Naive B cell (primary cell): Measurements from ENCODE around the gene MUC6. TPM values are rescaled to one million over a fixed set of nuclear protein-coding genes. Genes with fewer than 3 reads are reported as not detected.

Experiments used
- ATAC-seq, 2 donors: fragments of 150-1000 bp; cut with Tn5 transposase; 2 replicates each; pipeline ENCODE4 v1.10.0; 2021; ENCODE audit warnings: low read depth in 2 of 2, mild to moderate bottlenecking in 2 of 2, moderate library complexity in 2 of 2
- DNase-seq: peaks from one replicate; pipeline ENCODE4 v3.0.0; 2022
- H3K27ac Mint-ChIP-seq, 6 donors: one replicate each; pipeline ENCODE4 v1.8.0; 2020 to 2022; ENCODE audit warnings: mild to moderate bottlenecking in 6 of 6, mixed read lengths in 6 of 6, moderate library complexity in 5 of 6, inconsistent platforms in 2 of 6
- H3K27me3 Mint-ChIP-seq, 3 donors: one replicate each; pipeline ENCODE4 v1.8.0; 2021 to 2022; ENCODE audit warnings: mixed read lengths in 3 of 3, mild to moderate bottlenecking in 1 of 3
- H3K36me3 Mint-ChIP-seq, 2 donors: one replicate each; pipeline ENCODE4 v1.8.0; 2020 to 2022; ENCODE audit warnings: mixed read lengths in 2 of 2, inconsistent platforms in 1 of 2, mild to moderate bottlenecking in 1 of 2
- H3K4me1 Mint-ChIP-seq, 3 donors: one replicate each; pipeline ENCODE4 v1.8.0; 2020 to 2022; ENCODE audit warnings: mixed read lengths in 3 of 3, inconsistent platforms in 1 of 3, mild to moderate bottlenecking in 1 of 3, moderate library complexity in 1 of 3
- H3K4me3 Mint-ChIP-seq, 8 donors: one replicate each; pipeline ENCODE4 v1.8.0; 2020 to 2022; ENCODE audit warnings: mild to moderate bottlenecking in 8 of 8, mixed read lengths in 8 of 8, moderate library complexity in 8 of 8, inconsistent platforms in 2 of 8
- H3K9me3 Mint-ChIP-seq, 7 donors: one replicate each; pipeline ENCODE4 v1.8.0; 2020 to 2022; ENCODE audit warnings: mixed read lengths in 7 of 7, mild to moderate bottlenecking in 5 of 7, inconsistent platforms in 2 of 7, moderate library complexity in 1 of 7
- polyA plus RNA-seq, 6 donors: library from polyadenylated mRNA; unstranded; fragments of 300-500 nt; fragmentation: Illumina TruSeq; gene quantifications; one replicate each; pipeline ENCODE4 v1.2.3, GENCODE V29; 2021; ENCODE audit warnings: low read depth in 6 of 6

Gene MUC6
- polyA plus RNA-seq, 6 donors from 2014 or later, result 0.04 TPM; not detected in 5

- no peaks in the 10 kb centered on the region for H3K27me3 Mint-ChIP-seq
- H3K9me3 Mint-ChIP-seq, result peaks cover 0 to 3% (median 0%) of the 10 kb centered on the region in 7 donors
- no peak overlapping the region for H3K4me3 Mint-ChIP-seq
- H3K36me3 Mint-ChIP-seq, result peaks cover 0 to 20% of the 10 kb centered on the region in 2 donors
- ATAC-seq, result no peak
- peak overlapping the region in 1 of 6 donors; percentile 77 for H3K27ac Mint-ChIP-seq
- H3K4me1 Mint-ChIP-seq, result peaks cover 8 to 19% (median 13%) of the 10 kb centered on the region in 3 donors
- DNase-seq, result no peak
Measured at GRCh38 chr11:991711-992307, 44.7 kb downstream of the MUC6 start.

GRCh38 chr11:991034-991433 lies 45.5 kb downstream of the MUC6 start:
- Mint-ChIP-seq H3K36me3 (peaks cover 0 to 13% of the 10 kb centered on the region in 2 donors), H3K27me3 (no peaks in the 10 kb centered on the region), H3K4me3 (no peak overlapping the region), H3K4me1 (peaks cover 3 to 15% (median 12%) of the 10 kb centered on the region in 3 donors), H3K9me3 (peaks cover 0 to 3% (median 0%) of the 10 kb centered on the region in 7 donors), H3K27ac (peak overlapping the region in 2 of 6 donors; percentile 77 to 82)
- DNase-seq, result no peak
- ATAC-seq, result no peak

- H3K36me3 Mint-ChIP-seq, result peaks cover 0 to 4% of the 10 kb centered on the region in 2 donors
- H3K9me3 Mint-ChIP-seq, result no peaks in the 10 kb centered on the region
- no peak overlapping the region for H3K27ac Mint-ChIP-seq
- ATAC-seq (no peak), DNase-seq (no peak)
- H3K27me3 Mint-ChIP-seq, result no peaks in the 10 kb centered on the region
- peaks cover 0 to 8% (median 3%) of the 10 kb centered on the region in 3 donors for H3K4me1 Mint-ChIP-seq
- no peak overlapping the region for H3K4me3 Mint-ChIP-seq
Measured at GRCh38 chr11:990101-990500, 46.4 kb downstream of the MUC6 start.

GRCh38 chr11:987671-988070 lies 48.8 kb downstream of the MUC6 start:
- peaks cover 0 to 5% (median 0%) of the 10 kb centered on the region in 3 donors for H3K4me1 Mint-ChIP-seq
- H3K27me3 Mint-ChIP-seq, result no peaks in the 10 kb centered on the region
- no peaks in the 10 kb centered on the region for H3K36me3 Mint-ChIP-seq
- no peaks in the 10 kb centered on the region for H3K9me3 Mint-ChIP-seq
- no peak overlapping the region for H3K4me3 Mint-ChIP-seq
- no peak overlapping the region for H3K27ac Mint-ChIP-seq
- ATAC-seq (no peak), DNase-seq (no peak)

GRCh38 chr11:986952-987305 lies 49.6 kb downstream of the MUC6 start:
- Mint-ChIP-seq H3K4me3 (no peak overlapping the region), H3K4me1 (peaks cover 0 to 5% (median 0%) of the 10 kb centered on the region in 3 donors), H3K9me3 (no peaks in the 10 kb centered on the region), H3K36me3 (no peaks in the 10 kb centered on the region), H3K27me3 (no peaks in the 10 kb centered on the region), H3K27ac (no peak overlapping the region)
- no peak for ATAC-seq
- DNase-seq, result no peak

GRCh38 chr11:986270-986951 lies 50.1 kb downstream of the MUC6 start:
- Mint-ChIP-seq H3K36me3 (no peaks in the 10 kb centered on the region), H3K4me3 (no peak overlapping the region), H3K27me3 (no peaks in the 10 kb centered on the region), H3K4me1 (peaks cover 0 to 5% (median 0%) of the 10 kb centered on the region in 3 donors), H3K9me3 (no peaks in the 10 kb centered on the region), H3K27ac (no peak overlapping the region)
- DNase-seq (no peak), ATAC-seq (no peak)

GRCh38 chr11:985848-986247 lies 50.7 kb downstream of the MUC6 start:
- H3K27me3 Mint-ChIP-seq, result no peaks in the 10 kb centered on the region

GRCh38 chr11:985406-985805 lies 51.1 kb downstream of the MUC6 start:
- Mint-ChIP-seq H3K4me1 (peaks cover 0 to 2% (median 0%) of the 10 kb centered on the region in 3 donors), H3K36me3 (no peaks in the 10 kb centered on the region), H3K27me3 (no peaks in the 10 kb centered on the region), H3K4me3 (no peak overlapping the region), H3K9me3 (no peaks in the 10 kb centered on the region), H3K27ac (no peak overlapping the region)
- DNase-seq, result no peak
- no peak for ATAC-seq

More at GRCh38 chr11:985848-986247, 50.7 kb downstream of the MUC6 start:
- ATAC-seq (no peak), DNase-seq (no peak)
- no peak overlapping the region for H3K4me3 Mint-ChIP-seq
- H3K27ac Mint-ChIP-seq, result no peak overlapping the region
- H3K4me1 Mint-ChIP-seq, result peaks cover 0 to under 1% (median 0%) of the 10 kb centered on the region in 3 donors
- no peaks in the 10 kb centered on the region for H3K9me3 Mint-ChIP-seq
- H3K36me3 Mint-ChIP-seq, result no peaks in the 10 kb centered on the region

- H3K4me1 Mint-ChIP-seq, result peaks cover 0 to 2% (median 0%) of the 10 kb centered on the region in 3 donors
- H3K27me3 Mint-ChIP-seq, result no peaks in the 10 kb centered on the region
- no peaks in the 10 kb centered on the region for H3K9me3 Mint-ChIP-seq
- peak overlapping the region in 1 of 6 donors; percentile 63 for H3K27ac Mint-ChIP-seq
- DNase-seq (no peak), ATAC-seq (no peak)
- H3K4me3 Mint-ChIP-seq, result no peak overlapping the region
- no peaks in the 10 kb centered on the region for H3K36me3 Mint-ChIP-seq
Measured at GRCh38 chr11:984546-984945, 52.0 kb downstream of the MUC6 start.

- DNase-seq (no peak), ATAC-seq (no peak)
- Mint-ChIP-seq H3K4me3 (no peak overlapping the region), H3K27me3 (no peaks in the 10 kb centered on the region), H3K9me3 (no peaks in the 10 kb centered on the region), H3K36me3 (no peaks in the 10 kb centered on the region), H3K27ac (no peak overlapping the region), H3K4me1 (peaks cover 0 to 2% (median 0%) of the 10 kb centered on the region in 3 donors)
Measured at GRCh38 chr11:981764-982163, 54.8 kb downstream of the MUC6 start.

- no peak overlapping the region for H3K4me3 Mint-ChIP-seq
- H3K9me3 Mint-ChIP-seq, result no peaks in the 10 kb centered on the region
- ATAC-seq (no peak), DNase-seq (no peak)
- H3K27me3 Mint-ChIP-seq, result no peaks in the 10 kb centered on the region
- peak overlapping the region in 3 of 6 donors; percentile 33 to 81 (median 56) for H3K27ac Mint-ChIP-seq
- peaks cover 0 to 6% (median 4%) of the 10 kb centered on the region in 3 donors for H3K4me1 Mint-ChIP-seq
- H3K36me3 Mint-ChIP-seq, result no peaks in the 10 kb centered on the region
Measured at GRCh38 chr11:980438-981357, 55.8 kb downstream of the MUC6 start.

- DNase-seq, result no peak
- H3K9me3 Mint-ChIP-seq, result no peaks in the 10 kb centered on the region
- no peak overlapping the region for H3K4me3 Mint-ChIP-seq
- H3K4me1 Mint-ChIP-seq, result peaks cover 0 to 7% (median 5%) of the 10 kb centered on the region in 3 donors
- H3K36me3 Mint-ChIP-seq, result peaks cover 0 to 7% of the 10 kb centered on the region in 2 donors
- H3K27ac Mint-ChIP-seq, result no peak overlapping the region
- no peak for ATAC-seq
- no peaks in the 10 kb centered on the region for H3K27me3 Mint-ChIP-seq
Measured at GRCh38 chr11:978781-979180, 57.7 kb downstream of the MUC6 start.

- Mint-ChIP-seq H3K27me3 (no peaks in the 10 kb centered on the region), H3K27ac (peak overlapping the region in 1 of 6 donors; percentile 60), H3K9me3 (no peaks in the 10 kb centered on the region), H3K4me3 (no peak overlapping the region), H3K4me1 (peaks cover 0 to 7% (median 5%) of the 10 kb centered on the region in 3 donors), H3K36me3 (peaks cover 0 to 7% of the 10 kb centered on the region in 2 donors)
- DNase-seq (no peak), ATAC-seq (no peak)
Measured at GRCh38 chr11:977830-978720, 58.4 kb downstream of the MUC6 start.
